Muscle of arm (tissue), 12 donors: ENCODE data around the gene TOR4A. TPM values are rescaled to one million over a fixed set of nuclear protein-coding genes. Genes with fewer than 3 reads are reported as not detected.
"Not testable (repeated sequence)": the region's sequence is repeated elsewhere in the genome, so short reads cannot be mapped to it uniquely, and the experiment has no call there.

Source experiments
- DNase-seq: peaks from one replicate; pipeline ENCODE4 v3.0.0-alpha.2; 2013
- polyA plus RNA-seq, 12 donors: library from polyadenylated mRNA; unstranded; fragments of 120-200 nt; gene quantifications; one replicate each; pipeline ENCODE4 v1.2.1, GENCODE V29; 2013; ENCODE audit not compliant: insufficient read length in 12 of 12

The TOR4A gene
- polyA plus RNA-seq, 12 donors: 3.5 to 14.8 (median 4.4) TPM; not detected in 1

DNA sequence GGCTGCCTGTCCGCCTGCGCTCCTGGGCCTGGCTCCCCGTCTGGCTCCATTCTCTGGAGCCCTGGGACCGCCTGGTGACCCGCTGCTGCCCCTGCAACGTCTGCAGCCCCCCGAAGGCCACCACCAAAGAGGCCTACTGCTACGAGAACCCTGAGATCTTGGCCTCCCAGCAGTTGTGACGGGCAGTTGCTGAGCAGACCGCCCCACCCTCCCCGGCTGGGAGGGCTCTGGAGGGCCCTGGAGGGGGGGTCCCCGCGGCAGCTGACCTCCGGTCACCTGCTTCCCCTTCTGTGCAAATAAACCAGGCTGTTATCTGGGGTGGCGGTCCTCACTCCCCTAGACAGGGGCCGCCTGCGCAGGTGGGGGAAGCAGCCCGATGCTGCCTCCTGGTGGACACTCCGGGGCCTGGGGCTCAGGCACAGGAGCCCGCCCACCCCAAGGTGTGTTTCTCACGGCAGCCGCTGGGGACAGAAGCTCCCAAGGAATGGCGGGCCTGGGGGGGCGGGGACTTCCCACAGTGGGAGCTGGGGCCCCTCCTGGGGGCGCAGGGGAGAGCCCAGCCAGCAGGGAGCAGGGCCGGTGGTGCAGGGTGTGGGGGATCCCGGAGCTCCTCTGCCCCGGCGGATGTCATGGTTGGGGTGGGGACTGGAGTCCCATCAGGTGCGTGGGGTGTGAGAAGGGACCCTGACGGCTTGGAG, 41.1 kb upstream of the TOR4A start:
- peak; percentile 72 for DNase-seq

DNA sequence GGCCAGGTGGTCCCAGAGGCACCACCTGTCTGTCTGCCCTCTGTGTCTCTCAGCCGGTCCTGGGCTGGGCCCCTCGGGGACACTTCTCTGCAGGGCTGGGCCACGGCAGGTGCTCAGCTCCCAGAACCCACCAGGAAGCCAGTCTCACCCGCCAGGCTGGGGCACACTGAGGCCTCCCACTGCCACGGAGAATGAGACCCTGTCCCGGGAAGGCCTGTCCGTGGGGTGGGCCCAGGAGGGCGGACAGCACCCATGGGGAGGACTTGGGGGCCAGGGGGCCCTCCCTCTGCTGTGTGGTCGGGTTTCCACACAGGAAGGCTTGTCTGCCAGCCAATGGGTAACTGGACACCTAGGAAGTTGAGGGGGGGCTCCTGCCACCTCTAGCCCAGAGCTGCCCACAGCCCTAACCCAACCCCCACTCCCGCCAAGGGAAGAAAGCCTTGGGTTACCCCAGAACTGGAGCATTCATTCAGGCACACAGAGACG, 40.5 kb upstream of the TOR4A start:
- DNase-seq: no peak

DNA sequence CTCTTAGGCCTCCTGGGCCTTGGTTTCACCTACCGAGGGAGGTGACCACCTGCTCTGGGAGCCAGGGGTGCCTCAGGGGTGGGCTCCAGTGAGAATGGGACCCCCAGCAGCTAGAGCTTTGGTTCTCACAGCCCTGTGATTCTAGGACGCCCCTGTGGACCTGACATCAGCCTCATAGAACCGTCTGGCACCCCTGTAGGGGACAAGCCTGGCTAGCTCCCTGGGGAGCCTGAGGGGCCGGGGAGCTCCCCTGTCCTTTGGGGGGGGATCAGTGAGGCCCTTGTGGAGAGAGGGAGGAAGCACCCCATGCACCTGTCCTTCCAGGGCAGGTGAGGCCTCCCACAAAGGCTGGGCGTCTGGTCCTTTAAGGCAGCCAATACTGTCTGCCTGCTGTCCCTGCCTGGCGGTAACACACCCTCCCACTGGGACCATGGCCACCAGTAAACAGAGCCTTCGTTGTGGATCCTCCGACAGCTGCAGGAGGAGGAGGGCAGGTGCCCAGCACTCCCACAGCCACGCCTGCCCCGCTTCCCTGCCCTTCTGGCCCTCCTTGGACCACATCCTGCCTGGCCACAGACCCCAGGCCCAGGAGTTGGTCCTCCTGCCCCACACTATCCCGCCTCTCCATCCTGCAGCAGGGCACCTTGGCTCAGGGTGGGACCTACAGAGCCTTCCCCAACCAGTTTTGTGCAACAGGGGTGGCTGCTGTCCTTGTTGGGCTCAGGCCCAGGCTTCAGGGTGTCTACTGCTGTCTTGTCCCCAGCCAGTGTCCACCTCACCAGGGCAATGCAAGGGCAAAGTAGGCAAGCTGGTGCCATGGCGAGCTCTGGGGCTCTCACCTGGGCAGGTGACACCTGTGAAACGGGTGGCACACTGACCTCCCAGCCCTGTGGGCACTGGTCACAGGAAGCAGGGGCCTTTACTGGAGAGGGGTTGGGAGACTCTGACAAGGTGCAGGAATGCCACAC, 39.5 kb upstream of the TOR4A start:
- DNase-seq: no peak

DNA sequence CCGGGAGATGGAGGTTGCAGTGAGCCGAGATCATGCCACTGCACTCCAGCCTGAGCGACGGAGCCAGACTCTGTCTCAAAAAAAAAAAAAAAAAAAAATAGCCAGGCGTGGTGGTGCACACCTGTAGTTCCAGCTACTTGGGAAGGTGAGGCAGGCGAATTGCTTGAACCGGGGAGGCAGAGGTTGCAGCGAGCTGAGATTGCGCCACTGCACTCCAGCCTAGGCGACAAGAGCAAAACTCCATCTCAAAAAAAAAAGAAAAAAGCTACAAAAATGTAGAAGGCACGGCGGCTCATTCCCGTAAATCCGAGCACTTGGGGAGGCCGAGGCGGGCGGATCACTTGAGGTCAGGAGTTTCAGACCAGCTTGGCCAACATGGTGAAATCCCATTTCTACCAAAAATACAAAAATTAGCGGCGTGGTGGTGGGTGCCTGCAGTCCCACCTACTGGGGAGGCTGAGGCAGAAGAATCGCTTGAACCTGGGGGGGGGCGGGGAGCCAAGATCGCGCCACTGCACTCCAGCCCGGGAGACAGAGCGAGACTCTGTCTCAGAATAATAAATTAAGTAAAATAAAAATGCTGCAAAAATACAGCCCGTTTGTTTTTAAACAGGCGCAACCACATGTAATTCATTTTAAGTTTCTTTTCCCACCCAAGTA, 37.9 kb upstream of the TOR4A start:
- DNase-seq: not testable (repeated sequence)

DNA sequence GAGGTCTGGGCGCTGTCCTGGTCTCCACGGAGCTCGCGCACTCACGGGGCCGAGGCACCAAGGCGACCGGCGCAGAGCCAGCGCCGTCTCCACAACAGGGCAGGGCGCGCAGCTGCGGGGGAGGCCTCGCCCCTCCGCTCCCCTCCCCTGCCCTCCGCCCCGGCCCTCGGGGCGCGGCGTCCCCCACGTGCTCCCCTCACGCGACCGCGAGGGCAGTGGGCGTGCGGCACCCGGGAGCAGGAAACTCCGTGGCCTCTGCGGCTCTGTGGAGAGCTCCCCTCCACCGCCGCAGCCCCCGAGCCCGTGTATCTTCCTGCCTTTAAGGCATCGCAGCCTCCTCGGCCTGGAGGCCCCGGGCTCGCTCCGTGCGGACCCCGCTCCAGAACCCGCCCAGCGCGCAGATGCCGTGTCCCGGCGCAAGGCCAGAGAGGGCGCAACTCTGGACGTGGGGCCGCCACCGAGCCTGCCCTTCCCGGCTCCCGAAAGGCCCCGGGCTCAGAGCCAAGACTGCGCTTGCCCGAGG, 37.1 kb upstream of the TOR4A start:
- DNase-seq: peak; percentile 75

DNA sequence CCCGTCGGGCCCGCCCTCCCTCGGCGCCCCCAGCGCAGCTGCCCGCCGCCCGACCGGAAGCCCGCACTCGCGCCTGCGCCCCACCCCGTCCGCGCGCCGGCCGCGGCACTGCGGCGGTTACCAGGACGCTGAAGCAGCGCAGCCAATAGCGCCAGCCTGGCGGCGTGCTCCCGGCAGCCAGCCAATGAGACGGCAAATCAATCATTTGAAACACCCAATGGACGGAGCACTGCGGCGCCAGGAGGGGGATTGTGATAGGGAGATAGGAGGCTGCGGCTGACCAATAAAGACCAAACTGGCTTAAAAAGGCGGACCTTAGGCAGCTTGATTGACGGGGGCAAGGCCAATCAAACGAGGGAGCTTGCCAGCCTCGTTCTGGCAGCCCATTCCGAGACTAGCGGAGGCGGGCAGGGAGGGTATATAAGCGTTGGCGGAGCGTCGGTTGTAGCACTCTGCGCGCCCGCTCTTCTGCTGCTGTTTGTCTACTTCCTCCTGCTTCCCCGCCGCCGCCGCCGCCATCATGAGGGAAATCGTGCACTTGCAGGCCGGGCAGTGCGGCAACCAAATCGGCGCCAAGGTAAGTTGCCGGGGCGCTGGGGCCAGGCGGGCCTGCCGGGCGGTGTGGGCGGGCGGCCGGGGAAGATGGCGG, 36.6 kb upstream of the TOR4A start, which contains the start of gene TUBB4B:
TSS of gene TUBB4B (plus strand) at position 447 of the 649 bp plus-strand sequence. CDS start at position 521, 74 bp downstream.
- DNase-seq: peak; percentile 100

DNA sequence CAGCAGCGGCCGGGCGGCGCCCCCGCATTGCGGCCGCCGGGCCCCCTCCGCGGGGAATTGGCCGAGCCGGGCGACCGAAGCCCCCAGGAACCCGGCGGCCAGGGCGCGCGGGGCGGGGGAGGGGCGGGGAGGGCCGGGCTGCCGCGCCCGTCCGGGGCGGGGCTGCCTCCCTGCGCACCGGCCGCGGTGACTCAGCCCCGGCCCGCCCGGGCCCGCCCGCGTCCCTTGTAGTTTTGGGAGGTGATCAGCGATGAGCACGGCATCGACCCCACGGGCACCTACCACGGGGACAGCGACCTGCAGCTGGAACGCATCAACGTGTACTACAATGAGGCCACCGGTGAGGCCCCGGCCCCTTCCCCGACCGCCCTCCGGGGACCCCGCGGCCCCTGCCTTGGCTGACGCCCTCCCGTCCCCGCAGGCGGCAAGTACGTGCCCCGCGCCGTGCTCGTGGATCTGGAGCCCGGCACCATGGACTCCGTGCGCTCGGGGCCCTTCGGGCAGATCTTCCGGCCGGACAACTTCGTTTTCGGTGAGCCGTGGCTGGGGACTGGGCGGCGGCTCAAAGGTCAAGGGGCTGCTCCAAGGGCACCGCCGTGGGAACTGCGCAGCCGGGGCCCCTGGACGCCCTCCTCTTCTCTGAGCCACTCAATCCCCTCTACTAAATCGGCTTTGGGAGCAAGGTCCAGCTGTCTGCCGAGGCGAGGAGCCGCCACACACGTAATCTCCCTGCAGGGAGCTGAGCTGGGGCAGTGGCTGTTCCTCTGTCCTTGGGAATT, 35.8 kb upstream of the TOR4A start:
- DNase-seq: no peak

DNA sequence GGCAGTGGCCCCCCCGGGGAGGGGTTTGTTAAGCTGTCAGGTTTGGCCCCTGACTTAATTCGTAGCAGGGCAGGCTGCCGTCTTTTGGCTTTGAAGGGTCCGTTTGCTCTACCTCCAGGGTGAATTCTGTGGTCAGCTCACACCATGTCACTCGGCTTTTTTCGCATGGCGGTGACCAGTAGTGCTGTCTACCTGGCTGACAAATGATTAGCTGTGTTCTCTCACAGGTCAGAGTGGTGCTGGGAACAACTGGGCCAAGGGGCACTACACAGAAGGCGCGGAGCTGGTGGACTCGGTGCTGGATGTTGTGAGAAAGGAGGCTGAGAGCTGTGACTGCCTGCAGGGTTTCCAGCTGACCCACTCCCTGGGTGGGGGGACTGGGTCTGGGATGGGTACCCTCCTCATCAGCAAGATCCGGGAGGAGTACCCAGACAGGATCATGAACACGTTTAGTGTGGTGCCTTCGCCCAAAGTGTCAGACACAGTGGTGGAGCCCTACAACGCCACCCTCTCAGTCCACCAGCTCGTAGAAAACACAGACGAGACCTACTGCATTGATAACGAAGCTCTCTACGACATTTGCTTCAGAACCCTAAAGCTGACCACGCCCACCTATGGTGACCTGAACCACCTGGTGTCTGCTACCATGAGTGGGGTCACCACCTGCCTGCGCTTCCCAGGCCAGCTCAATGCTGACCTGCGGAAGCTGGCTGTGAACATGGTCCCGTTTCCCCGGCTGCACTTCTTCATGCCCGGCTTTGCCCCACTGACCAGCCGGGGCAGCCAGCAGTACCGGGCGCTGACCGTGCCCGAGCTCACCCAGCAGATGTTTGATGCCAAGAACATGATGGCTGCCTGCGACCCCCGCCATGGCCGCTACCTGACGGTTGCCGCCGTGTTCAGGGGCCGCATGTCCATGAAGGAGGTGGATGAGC, 35.0 kb upstream of the TOR4A start:
- no peak for DNase-seq

DNA sequence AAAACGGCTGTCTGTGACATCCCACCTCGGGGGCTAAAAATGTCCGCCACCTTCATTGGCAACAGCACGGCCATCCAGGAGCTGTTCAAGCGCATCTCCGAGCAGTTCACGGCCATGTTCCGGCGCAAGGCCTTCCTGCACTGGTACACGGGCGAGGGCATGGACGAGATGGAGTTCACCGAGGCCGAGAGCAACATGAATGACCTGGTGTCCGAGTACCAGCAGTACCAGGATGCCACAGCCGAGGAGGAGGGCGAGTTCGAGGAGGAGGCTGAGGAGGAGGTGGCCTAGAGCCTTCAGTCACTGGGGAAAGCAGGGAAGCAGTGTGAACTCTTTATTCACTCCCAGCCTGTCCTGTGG, 34.3 kb upstream of the TOR4A start:
- DNase-seq: not testable (repeated sequence)

DNA sequence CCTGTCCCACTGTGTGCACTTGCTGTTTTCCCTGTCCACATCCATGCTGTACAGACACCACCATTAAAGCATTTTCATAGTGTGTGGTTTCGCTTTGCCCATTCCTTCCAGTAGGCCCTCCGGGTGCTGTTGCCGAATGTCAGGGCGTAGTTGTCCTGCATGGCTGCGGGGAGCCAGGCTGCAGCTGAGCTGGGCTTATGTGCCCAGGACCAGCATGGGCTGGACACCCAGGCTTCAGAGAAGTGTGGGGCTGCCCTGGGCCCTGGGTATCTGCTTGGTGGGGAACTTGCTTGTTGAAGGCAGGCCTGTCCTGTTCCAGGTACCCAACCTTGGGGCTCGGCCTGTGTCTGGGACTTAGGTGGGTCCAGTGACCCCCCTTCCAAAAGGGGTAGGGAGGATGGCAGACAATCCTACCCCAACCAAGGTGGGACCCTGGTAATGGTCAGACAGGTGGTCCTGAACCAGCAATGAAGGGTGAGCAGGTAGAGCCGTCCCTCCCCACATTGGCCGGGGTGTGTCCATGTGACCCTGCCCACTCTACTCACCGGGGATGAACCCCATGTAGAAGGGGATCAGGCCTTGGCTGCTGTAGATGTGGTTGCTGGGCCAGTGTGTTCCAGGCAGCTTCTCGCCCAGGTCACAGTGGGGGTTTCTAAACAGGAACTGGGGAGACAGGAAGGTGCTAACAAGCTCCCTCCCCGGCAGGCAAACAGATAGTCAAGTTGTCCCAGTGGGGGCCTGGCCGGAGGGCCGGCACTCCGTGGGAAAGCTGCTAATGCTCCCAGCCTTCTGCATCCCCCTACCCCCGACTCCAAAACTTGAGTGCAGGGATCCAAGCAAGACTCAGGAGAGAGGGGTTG, 33.7 kb upstream of the TOR4A start:
- no peak for DNase-seq

DNA sequence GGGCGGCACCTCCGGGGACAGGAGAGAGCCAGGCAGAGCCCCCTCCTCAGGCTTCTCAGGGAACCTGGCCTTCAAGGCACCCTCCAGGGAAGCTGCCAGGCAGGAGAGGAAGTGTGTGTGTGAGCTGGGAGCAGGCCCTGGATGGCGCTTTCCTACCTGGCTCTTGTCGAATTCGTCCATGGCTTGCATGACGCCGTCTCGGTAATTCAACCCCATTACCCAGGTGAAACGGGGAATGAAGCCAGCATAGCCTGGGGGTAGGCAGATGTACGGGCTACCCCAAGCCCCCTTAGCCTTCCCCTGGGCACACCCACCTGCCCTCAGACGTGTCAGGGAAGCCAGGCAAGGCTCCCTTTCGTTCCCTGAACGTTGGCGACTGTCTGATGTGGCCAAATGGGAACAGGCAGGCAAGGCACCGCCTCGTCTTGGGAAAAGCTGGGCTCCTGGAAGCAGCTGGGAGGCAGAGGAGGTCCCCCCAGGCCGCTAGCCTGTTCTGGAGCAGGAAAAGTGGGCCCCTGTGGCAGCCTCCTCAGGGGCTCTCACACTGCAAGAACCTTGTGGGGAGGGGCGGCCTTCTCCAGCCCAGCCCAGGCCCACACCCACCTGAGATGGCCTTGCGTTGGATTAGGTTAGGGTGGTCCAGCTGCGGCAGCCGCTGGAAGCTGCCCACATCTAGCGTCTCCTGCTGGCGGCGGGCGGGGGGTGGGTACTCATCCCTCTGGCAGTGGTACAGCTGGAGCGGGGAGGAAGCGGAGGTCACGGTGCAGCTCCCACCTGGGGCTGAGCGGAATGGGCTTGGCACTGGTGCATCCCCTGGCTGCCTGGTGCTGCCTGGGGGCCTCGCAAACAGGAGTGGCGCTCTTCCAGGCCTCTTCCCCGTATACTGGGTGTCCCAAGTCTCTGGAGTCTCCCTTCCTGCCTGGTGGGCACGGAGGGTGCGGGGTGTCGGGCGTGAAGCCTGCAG, 32.8 kb upstream of the TOR4A start:
- no peak for DNase-seq

DNA sequence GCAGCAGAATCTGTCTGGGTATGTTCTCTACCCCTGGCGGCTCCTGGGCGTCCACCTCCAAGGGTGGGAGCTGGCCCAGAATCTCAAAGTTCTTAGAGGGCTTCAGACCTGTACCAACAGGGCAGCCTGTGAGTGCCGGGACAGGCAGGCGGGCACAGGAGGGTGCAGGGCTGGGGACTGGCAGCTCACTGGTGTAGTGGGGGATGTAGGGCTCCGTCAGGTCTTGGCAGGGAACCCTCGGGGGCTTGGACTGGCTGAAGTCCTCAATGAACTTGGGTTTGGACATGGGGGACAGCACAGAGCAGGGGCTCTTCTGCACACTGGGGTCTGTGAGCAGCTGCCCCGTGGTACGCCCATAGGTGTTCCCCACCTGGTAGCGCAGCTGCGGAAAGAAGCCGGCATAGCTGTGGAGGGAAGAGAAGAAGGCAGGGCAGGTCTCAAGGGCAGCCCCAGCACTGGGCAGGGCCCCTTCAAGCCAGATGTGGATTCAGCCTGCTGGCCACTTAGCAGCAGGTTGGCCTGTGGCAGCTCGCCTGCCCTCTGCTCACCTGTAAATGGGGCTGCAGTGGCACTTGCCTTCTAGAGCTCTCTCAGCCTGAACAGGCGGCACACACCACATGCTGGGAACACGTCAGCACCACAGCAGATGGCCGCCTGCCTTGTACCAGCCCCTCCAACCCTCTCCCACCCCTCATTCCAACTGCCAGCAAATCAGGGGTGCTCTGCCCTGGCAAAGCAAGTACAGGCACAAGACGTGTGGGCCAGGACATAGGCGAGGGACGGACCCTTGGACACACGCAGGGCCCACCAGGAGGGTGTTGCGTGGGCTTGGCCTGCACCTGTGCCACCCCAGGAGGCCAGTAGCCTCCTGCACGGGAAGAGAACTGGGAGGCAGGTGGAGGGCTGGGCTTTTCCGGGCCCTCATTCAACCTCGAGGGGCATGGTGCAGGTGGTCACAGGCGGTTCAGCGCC, 31.8 kb upstream of the TOR4A start:
- no peak for DNase-seq

DNA sequence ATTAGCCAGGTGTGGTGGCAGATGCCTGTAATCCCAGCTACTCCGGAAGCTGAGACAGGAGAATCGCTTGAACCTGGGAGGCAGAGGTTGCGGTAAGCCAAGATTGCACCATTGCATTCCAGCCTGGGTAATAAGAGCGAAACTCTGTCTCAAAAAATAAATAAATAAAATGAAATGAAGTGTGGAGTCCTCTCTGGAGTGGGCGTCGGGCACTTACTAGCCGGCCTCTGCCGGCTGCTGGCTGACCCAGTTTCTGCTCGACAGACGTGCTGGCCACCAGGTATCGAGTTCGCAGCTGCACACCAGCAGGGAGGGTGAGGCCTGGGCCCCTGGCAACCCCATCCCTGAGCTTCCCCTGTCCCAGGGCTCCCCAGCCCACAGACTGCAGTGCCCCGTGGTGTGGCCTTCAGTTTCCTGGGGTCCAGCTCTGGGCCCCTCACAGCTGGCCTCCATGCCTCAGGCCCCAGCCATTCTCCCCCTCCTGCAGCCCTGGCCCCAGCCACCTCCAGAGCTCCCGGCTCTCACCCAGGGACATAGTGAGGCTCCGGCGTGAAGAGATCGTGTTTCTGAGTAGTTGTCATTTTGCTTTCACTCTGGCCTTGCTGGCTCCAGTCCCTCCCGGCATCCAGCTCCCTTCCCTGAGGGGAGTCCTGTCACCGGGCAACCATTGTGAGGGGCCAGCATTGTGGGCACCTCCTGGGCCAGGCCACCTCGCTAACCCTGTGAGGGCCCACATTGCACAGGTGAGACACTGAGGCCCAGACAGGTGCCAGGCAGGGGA, 30.2 kb upstream of the TOR4A start:
- DNase-seq: no peak

DNA sequence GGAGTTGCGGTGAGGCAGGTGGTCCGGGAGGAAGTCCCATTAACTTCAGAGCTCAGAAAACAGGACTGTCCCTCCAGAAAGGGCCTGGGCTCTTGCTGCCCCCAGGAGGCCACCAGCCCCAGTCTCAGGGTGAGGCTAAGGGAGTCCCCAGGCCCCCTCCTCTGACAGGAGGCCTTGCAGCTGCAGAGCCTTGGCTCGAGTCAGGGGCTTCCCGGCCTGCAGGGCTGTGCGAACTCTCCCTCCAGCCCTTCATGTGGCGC, 29.7 kb upstream of the TOR4A start:
- no peak for DNase-seq
